ENCODE results near the gene MACROD2.

The MACROD2 gene

GRCh38 chr20:15475483-15475882 lies 1480.2 kb downstream of the MACROD2 start:
- H3K4me1 Mint-ChIP-seq (ENCODE audit: low read depth) = no peaks in the 10 kb centered on the region
- no peak overlapping the region for H3K27ac Mint-ChIP-seq
- no peaks in the 10 kb centered on the region for H3K36me3 Mint-ChIP-seq
- H3K9me3 Mint-ChIP-seq (ENCODE audit: low read depth) = peaks cover 4% of the 10 kb centered on the region
- H3K4me3 Mint-ChIP-seq = no peak overlapping the region
- no peaks in the 10 kb centered on the region for H3K27me3 Mint-ChIP-seq

GRCh38 chr20:15476186-15476585 lies 1480.9 kb downstream of the MACROD2 start:
- H3K9me3 Mint-ChIP-seq (ENCODE audit: low read depth) = peaks cover 10% of the 10 kb centered on the region
- no peaks in the 10 kb centered on the region for H3K27me3 Mint-ChIP-seq
- no peaks in the 10 kb centered on the region for H3K36me3 Mint-ChIP-seq
- H3K27ac Mint-ChIP-seq = no peak overlapping the region
- no peak overlapping the region for H3K4me3 Mint-ChIP-seq
- H3K4me1 Mint-ChIP-seq (ENCODE audit: low read depth) = no peaks in the 10 kb centered on the region

- no peaks in the 10 kb centered on the region for H3K27me3 Mint-ChIP-seq
- H3K27ac Mint-ChIP-seq = no peak overlapping the region
- peaks cover 10% of the 10 kb centered on the region for H3K9me3 Mint-ChIP-seq (ENCODE audit: low read depth)
- no peaks in the 10 kb centered on the region for H3K36me3 Mint-ChIP-seq
- no peaks in the 10 kb centered on the region for H3K4me1 Mint-ChIP-seq (ENCODE audit: low read depth)
- H3K4me3 Mint-ChIP-seq = no peak overlapping the region
Observed at GRCh38 chr20:15476781-15477180, 1481.5 kb downstream of the MACROD2 start.

- Mint-ChIP-seq H3K4me3 (no peak overlapping the region), H3K9me3 (ENCODE audit: low read depth) (peaks cover 9% of the 10 kb centered on the region), H3K4me1 (ENCODE audit: low read depth) (no peaks in the 10 kb centered on the region), H3K27ac (no peak overlapping the region), H3K27me3 (no peaks in the 10 kb centered on the region), H3K36me3 (no peaks in the 10 kb centered on the region)
Observed at GRCh38 chr20:15482525-15482924, 1487.2 kb downstream of the MACROD2 start.

- Mint-ChIP-seq H3K4me1 (ENCODE audit: low read depth) (no peaks in the 10 kb centered on the region), H3K36me3 (no peaks in the 10 kb centered on the region), H3K27ac (no peak overlapping the region)
Observed at GRCh38 chr20:15485519-15485918, 1490.2 kb downstream of the MACROD2 start.

GRCh38 chr20:15487030-15487429 lies 1491.7 kb downstream of the MACROD2 start:
- no peaks in the 10 kb centered on the region for H3K36me3 Mint-ChIP-seq
- no peaks in the 10 kb centered on the region for H3K27me3 Mint-ChIP-seq
- no peaks in the 10 kb centered on the region for H3K4me1 Mint-ChIP-seq (ENCODE audit: low read depth)
- no peak overlapping the region for H3K4me3 Mint-ChIP-seq
- H3K9me3 Mint-ChIP-seq (ENCODE audit: low read depth) = no peaks in the 10 kb centered on the region
- no peak overlapping the region for H3K27ac Mint-ChIP-seq

More at GRCh38 chr20:15485519-15485918, 1490.2 kb downstream of the MACROD2 start:
- Mint-ChIP-seq H3K9me3 (ENCODE audit: low read depth) (peaks cover 6% of the 10 kb centered on the region), H3K27me3 (no peaks in the 10 kb centered on the region), H3K4me3 (no peak overlapping the region)

- no peaks in the 10 kb centered on the region for H3K9me3 Mint-ChIP-seq (ENCODE audit: low read depth)
- peaks cover 4% of the 10 kb centered on the region for H3K27me3 Mint-ChIP-seq
- no peaks in the 10 kb centered on the region for H3K4me1 Mint-ChIP-seq (ENCODE audit: low read depth)
- no peak overlapping the region for H3K27ac Mint-ChIP-seq
- no peak overlapping the region for H3K4me3 Mint-ChIP-seq
- H3K36me3 Mint-ChIP-seq = no peaks in the 10 kb centered on the region
Observed at GRCh38 chr20:15487682-15488081, 1492.4 kb downstream of the MACROD2 start.

- Mint-ChIP-seq H3K27me3 (peaks cover 4% of the 10 kb centered on the region), H3K4me1 (ENCODE audit: low read depth) (no peaks in the 10 kb centered on the region)
Observed at GRCh38 chr20:15491575-15491974, 1496.3 kb downstream of the MACROD2 start.

GRCh38 chr20:15494851-15495250 lies 1499.5 kb downstream of the MACROD2 start:
- Mint-ChIP-seq H3K36me3 (no peaks in the 10 kb centered on the region), H3K4me3 (no peak overlapping the region), H3K4me1 (ENCODE audit: low read depth) (no peaks in the 10 kb centered on the region), H3K27me3 (peaks cover 6% of the 10 kb centered on the region), H3K9me3 (ENCODE audit: low read depth) (peaks cover 11% of the 10 kb centered on the region), H3K27ac (no peak overlapping the region)

More at GRCh38 chr20:15491575-15491974, 1496.3 kb downstream of the MACROD2 start:
- Mint-ChIP-seq H3K4me3 (no peak overlapping the region), H3K36me3 (no peaks in the 10 kb centered on the region), H3K9me3 (ENCODE audit: low read depth) (peaks cover 7% of the 10 kb centered on the region), H3K27ac (no peak overlapping the region)

GRCh38 chr20:15496501-15497039 lies 1501.3 kb downstream of the MACROD2 start:
- Mint-ChIP-seq H3K36me3 (no peaks in the 10 kb centered on the region), H3K27ac (no peak overlapping the region), H3K9me3 (ENCODE audit: low read depth) (peaks cover 11% of the 10 kb centered on the region), H3K27me3 (peaks cover 6% of the 10 kb centered on the region), H3K4me1 (ENCODE audit: low read depth) (no peaks in the 10 kb centered on the region), H3K4me3 (no peak overlapping the region)

- Mint-ChIP-seq H3K9me3 (ENCODE audit: low read depth) (peaks cover 11% of the 10 kb centered on the region), H3K4me1 (ENCODE audit: low read depth) (no peaks in the 10 kb centered on the region), H3K27me3 (peaks cover 1% of the 10 kb centered on the region), H3K4me3 (no peak overlapping the region), H3K27ac (no peak overlapping the region), H3K36me3 (no peaks in the 10 kb centered on the region)
Observed at GRCh38 chr20:15498926-15499325, 1503.6 kb downstream of the MACROD2 start.

- Mint-ChIP-seq H3K4me1 (ENCODE audit: low read depth) (no peaks in the 10 kb centered on the region), H3K36me3 (no peaks in the 10 kb centered on the region), H3K27me3 (no peaks in the 10 kb centered on the region), H3K9me3 (ENCODE audit: low read depth) (no peaks in the 10 kb centered on the region), H3K27ac (no peak overlapping the region), H3K4me3 (no peak overlapping the region)
Observed at GRCh38 chr20:15506311-15506710, 1511.0 kb downstream of the MACROD2 start.

GRCh38 chr20:15507151-15507550 lies 1511.8 kb downstream of the MACROD2 start:
- Mint-ChIP-seq H3K4me3 (no peak overlapping the region), H3K4me1 (ENCODE audit: low read depth) (no peaks in the 10 kb centered on the region), H3K27me3 (no peaks in the 10 kb centered on the region), H3K27ac (no peak overlapping the region), H3K9me3 (ENCODE audit: low read depth) (no peaks in the 10 kb centered on the region), H3K36me3 (no peaks in the 10 kb centered on the region)

GRCh38 chr20:15511551-15511950 lies 1516.2 kb downstream of the MACROD2 start:
- Mint-ChIP-seq H3K9me3 (ENCODE audit: low read depth) (no peaks in the 10 kb centered on the region), H3K36me3 (no peaks in the 10 kb centered on the region), H3K27ac (no peak overlapping the region)

GRCh38 chr20:15512916-15513315 lies 1517.6 kb downstream of the MACROD2 start:
- Mint-ChIP-seq H3K4me1 (ENCODE audit: low read depth) (no peaks in the 10 kb centered on the region), H3K4me3 (no peak overlapping the region), H3K27me3 (no peaks in the 10 kb centered on the region), H3K9me3 (ENCODE audit: low read depth) (no peaks in the 10 kb centered on the region), H3K36me3 (no peaks in the 10 kb centered on the region), H3K27ac (no peak overlapping the region)

More at GRCh38 chr20:15511551-15511950, 1516.2 kb downstream of the MACROD2 start:
- H3K4me1 Mint-ChIP-seq (ENCODE audit: low read depth) = no peaks in the 10 kb centered on the region
- no peaks in the 10 kb centered on the region for H3K27me3 Mint-ChIP-seq
- no peak overlapping the region for H3K4me3 Mint-ChIP-seq

GRCh38 chr20:15515691-15516090 lies 1520.4 kb downstream of the MACROD2 start:
- Mint-ChIP-seq H3K4me3 (no peak overlapping the region), H3K9me3 (ENCODE audit: low read depth) (no peaks in the 10 kb centered on the region), H3K36me3 (no peaks in the 10 kb centered on the region), H3K4me1 (ENCODE audit: low read depth) (no peaks in the 10 kb centered on the region), H3K27me3 (no peaks in the 10 kb centered on the region), H3K27ac (no peak overlapping the region)
